Activated naive CD4-positive, alpha-beta T cell treated with anti-CD3 and anti-CD28 coated beads, Interleukin-2, amount 10 ng/mL, durations not matched to agents 7 days and 5 days (primary cell): ENCODE data around the gene AQP9.
A peak's percentile ranks its signal among the peaks of the same experiment; 100 is the strongest.
"Not testable (repeated sequence)": the region's sequence is repeated elsewhere in the genome, so short reads cannot be mapped to it uniquely, and the experiment has no call there.

Experiments used
- CTCF ChIA-PET: fragments of 350-600 bp; sonication (Branson Sonifier 250); formaldehyde crosslinking; loops from one replicate; lab custom pipeline; 2021; ENCODE audit warnings: antibody characterized with exemption; lab: Charles Lee
- DNase-seq: peaks from one replicate; pipeline ENCODE4 v3.0.0-alpha.2; 2020
- H3K27ac Mint-ChIP-seq: one replicate; pipeline ENCODE4 v1.8.0; 2021; ENCODE audit warnings: mild to moderate bottlenecking, moderate library complexity, mixed read lengths
- H3K27me3 Mint-ChIP-seq: one replicate; pipeline ENCODE4 v1.8.0; 2021; ENCODE audit warnings: mild to moderate bottlenecking, mixed read lengths
- H3K36me3 Mint-ChIP-seq: one replicate; pipeline ENCODE4 v1.8.0; 2021; ENCODE audit warnings: mixed read lengths
- H3K4me1 Mint-ChIP-seq: one replicate; pipeline ENCODE4 v1.8.0; 2021; ENCODE audit warnings: mixed read lengths
- H3K4me3 Mint-ChIP-seq: one replicate; pipeline ENCODE4 v1.8.0; 2021; ENCODE audit warnings: mild to moderate bottlenecking, moderate library complexity, mixed read lengths
- H3K9me3 Mint-ChIP-seq: one replicate; pipeline ENCODE4 v1.8.0; 2021; ENCODE audit warnings: mixed read lengths

AQP9 gene

GRCh38 chr15:58179741-58180381 is 41.7 kb downstream of the AQP9 start:
- CTCF ChIA-PET, result interaction anchor here (0.6 kb wide), 1 partner anchor 296 kb away, joined by 3 read pairs; no protein-coding TSS in a partner anchor
- no peak for DNase-seq
- H3K4me3 Mint-ChIP-seq, result no peak overlapping the region
- peaks cover 38% of the 10 kb centered on the region for H3K27me3 Mint-ChIP-seq
- no peak overlapping the region for H3K27ac Mint-ChIP-seq
- no peaks in the 10 kb centered on the region for H3K4me1 Mint-ChIP-seq
- no peaks in the 10 kb centered on the region for H3K36me3 Mint-ChIP-seq
- no peaks in the 10 kb centered on the region for H3K9me3 Mint-ChIP-seq

DNA sequence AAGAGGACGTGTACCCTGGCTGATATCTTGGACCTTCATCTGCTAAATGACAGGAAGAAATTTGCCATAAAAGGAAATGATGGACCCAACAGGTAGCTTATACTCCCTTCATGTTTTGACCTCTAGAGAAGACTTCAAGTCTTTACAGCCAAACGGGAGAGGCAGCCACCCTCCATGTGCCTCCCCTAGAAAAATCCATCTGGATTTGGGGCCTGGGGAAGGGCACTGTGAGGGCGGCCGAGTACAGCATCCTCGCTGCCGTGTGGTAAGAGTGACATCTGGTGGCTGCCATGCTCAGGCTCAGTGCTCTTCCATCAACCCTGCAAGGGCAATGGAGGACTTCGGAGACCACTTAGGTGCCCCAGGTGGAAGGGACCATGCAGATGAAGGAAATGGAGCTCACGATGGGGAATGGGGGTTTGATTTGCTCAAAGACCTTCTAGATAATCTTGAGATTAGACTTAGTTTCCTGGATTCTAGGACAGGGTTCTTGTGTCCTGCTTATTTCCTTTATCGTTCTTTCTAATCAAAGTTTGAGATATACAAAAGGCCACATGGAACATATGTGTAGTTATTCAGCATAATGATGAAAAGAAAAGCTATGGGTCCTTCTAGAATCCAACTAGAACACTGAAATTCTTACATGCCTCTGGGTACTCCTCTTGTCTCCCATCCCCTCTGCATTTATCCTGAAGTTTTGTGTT is 44.4 kb downstream of the AQP9 start:
- Mint-ChIP-seq H3K4me1 (no peaks in the 10 kb centered on the region), H3K27me3 (peaks cover 32% of the 10 kb centered on the region), H3K9me3 (no peaks in the 10 kb centered on the region), H3K27ac (no peak overlapping the region), H3K4me3 (no peak overlapping the region), H3K36me3 (no peaks in the 10 kb centered on the region)
- CTCF ChIA-PET, result interaction anchor here (0.8 to 3.5 kb wide), 7 partner anchors 29 to 433 kb away, joined by 3 to 12 read pairs (median 8); no protein-coding TSS in a partner anchor
- peak; percentile 46 for DNase-seq

DNA sequence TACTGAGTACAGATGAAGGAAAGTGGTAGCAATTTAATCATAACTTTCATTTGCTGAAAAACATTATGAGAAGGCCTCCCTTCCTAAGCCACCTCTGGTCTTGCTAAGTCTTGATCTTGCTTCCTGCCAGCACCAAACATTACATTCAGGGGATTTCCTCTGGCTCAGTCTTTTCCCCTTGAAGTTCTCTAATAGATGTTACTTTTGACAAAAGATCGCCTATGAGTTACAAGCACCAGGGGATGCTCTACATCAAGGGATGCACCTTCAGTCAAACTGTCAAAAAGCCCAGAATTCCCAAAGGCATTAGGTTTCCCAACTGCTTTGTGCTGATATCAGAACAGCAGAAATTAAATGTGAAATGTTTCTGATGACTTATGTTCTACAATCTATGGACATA is 47.3 kb downstream of the AQP9 start:
- Mint-ChIP-seq H3K27me3 (peaks cover 29% of the 10 kb centered on the region), H3K36me3 (no peaks in the 10 kb centered on the region), H3K4me3 (no peak overlapping the region), H3K4me1 (no peaks in the 10 kb centered on the region), H3K9me3 (no peaks in the 10 kb centered on the region), H3K27ac (no peak overlapping the region)
- no peak for DNase-seq
- CTCF ChIA-PET, result no interaction called here

DNA sequence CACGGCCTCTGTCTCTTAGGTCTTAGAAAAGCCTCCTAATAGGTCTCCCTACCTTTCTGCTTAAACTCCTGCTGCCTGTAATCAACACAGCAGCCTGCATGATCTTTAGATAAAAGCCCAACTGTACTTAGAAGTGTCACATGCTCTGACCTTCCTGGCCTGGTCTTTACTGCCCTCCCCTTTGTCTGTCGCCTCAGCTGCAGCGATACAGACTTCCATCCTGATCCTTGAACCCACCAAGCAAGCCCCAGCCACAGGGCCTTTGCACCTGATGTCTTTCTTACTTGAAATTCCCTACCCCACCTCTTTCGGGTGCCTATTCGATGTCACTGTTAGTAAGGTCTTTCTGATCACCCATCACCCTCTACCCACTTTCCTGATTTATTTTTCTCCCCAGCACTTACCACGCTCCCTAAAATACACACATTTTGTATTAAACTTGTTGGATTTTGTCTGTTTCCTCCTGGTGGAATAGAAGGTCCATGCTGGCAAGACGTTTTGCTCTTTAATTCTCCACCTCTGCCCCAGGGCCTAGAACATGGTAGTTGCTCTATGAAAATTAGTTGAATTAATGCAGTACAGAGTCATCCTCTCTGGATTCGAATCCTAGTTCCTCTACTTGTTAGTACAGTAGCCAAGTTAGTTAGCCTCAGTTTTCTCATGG is 51.1 kb downstream of the AQP9 start:
- Mint-ChIP-seq H3K4me3 (no peak overlapping the region), H3K9me3 (no peaks in the 10 kb centered on the region), H3K27me3 (peaks cover 24% of the 10 kb centered on the region), H3K36me3 (no peaks in the 10 kb centered on the region), H3K27ac (no peak overlapping the region), H3K4me1 (no peaks in the 10 kb centered on the region)
- DNase-seq, result no peak
- CTCF ChIA-PET, result no interaction called here

DNA sequence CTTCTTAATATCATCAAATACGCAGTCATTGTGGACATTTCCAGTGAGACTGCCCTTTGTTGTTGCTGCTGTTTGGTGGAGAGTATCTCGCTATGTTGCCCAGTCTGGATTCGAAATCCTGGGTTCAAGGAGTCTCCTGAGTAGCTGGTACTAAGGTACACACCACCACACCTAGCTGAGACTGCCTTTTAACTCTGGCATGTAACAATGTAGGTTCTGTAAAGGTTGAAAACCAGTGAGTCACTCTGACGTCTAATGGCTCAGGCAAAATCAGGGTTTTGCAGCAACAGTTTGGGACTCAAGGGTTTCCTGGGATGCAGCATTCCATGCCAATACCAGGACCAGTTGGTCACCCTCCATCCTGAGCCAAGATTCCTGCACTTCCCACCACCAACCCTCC is 52.2 kb downstream of the AQP9 start:
- H3K36me3 Mint-ChIP-seq, result no peaks in the 10 kb centered on the region
- H3K4me1 Mint-ChIP-seq, result no peaks in the 10 kb centered on the region
- DNase-seq, result no peak
- H3K9me3 Mint-ChIP-seq, result no peaks in the 10 kb centered on the region
- CTCF ChIA-PET, result no interaction called here
- peaks cover 28% of the 10 kb centered on the region for H3K27me3 Mint-ChIP-seq
- no peak overlapping the region for H3K27ac Mint-ChIP-seq
- no peak overlapping the region for H3K4me3 Mint-ChIP-seq

GRCh38 chr15:58193636-58194035 is 55.5 kb downstream of the AQP9 start:
- H3K4me3 Mint-ChIP-seq, H3K36me3 Mint-ChIP-seq, DNase-seq, H3K27ac Mint-ChIP-seq, H3K4me1 Mint-ChIP-seq, H3K9me3 Mint-ChIP-seq, CTCF ChIA-PET: not testable (repeated sequence)
- peaks cover 35% of the 10 kb centered on the region for H3K27me3 Mint-ChIP-seq

DNA sequence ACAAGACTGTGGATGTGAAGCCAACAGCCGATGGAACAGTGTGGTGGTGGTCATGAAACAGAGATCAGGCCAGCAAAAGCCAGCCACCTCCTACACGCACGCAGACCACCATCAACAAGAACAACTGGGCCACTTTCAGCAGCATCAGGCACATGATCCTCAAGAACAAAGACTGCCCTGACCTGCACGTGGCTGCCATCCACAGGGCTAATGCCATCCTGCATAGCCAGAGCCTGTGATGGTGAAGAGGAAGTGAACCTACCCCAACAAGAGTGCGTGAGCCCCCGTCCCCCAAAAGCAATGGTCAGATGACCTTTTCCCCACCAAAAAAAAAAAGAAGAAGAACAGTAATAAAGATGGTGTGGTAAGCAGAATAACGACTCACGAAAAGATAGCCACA is 62.6 kb downstream of the AQP9 start:
- no peak for DNase-seq
- no peaks in the 10 kb centered on the region for H3K4me1 Mint-ChIP-seq
- H3K9me3 Mint-ChIP-seq, result no peaks in the 10 kb centered on the region
- no peak overlapping the region for H3K27ac Mint-ChIP-seq
- no peaks in the 10 kb centered on the region for H3K36me3 Mint-ChIP-seq
- H3K4me3 Mint-ChIP-seq, result no peak overlapping the region
- CTCF ChIA-PET, result no interaction called here
- peaks cover 37% of the 10 kb centered on the region for H3K27me3 Mint-ChIP-seq

DNA sequence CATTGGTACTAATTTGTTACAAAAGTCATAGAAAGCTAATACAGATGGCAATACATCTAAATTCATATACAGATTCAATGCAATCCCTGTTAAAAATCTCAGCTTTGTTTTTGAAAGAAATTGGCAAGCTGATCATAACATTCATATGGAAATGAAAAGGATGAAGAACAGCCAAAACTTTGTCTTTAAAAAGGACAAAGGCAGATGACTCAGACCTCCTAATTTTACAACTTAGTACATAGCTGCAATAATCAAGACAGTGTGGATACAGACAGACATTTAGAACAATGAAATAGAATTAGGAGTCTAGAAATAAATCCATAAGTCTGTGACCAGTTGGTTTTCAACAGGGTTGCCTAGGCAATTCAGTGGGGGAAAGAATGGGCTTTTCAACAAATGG is 63.3 kb downstream of the AQP9 start:
- Mint-ChIP-seq H3K27ac (no peak overlapping the region), H3K36me3 (no peaks in the 10 kb centered on the region), H3K4me3 (no peak overlapping the region), H3K9me3 (no peaks in the 10 kb centered on the region), H3K27me3 (peaks cover 37% of the 10 kb centered on the region), H3K4me1 (no peaks in the 10 kb centered on the region)
- DNase-seq, result no peak
- CTCF ChIA-PET, result no interaction called here

- H3K36me3 Mint-ChIP-seq, result no peaks in the 10 kb centered on the region
- no peaks in the 10 kb centered on the region for H3K4me1 Mint-ChIP-seq
- no peak for DNase-seq
- H3K4me3 Mint-ChIP-seq, result no peak overlapping the region
- no peaks in the 10 kb centered on the region for H3K9me3 Mint-ChIP-seq
- CTCF ChIA-PET, result no interaction called here
- H3K27ac Mint-ChIP-seq, result no peak overlapping the region
- peaks cover 24% of the 10 kb centered on the region for H3K27me3 Mint-ChIP-seq
Measured at GRCh38 chr15:58203537-58203936, 65.4 kb downstream of the AQP9 start.

DNA sequence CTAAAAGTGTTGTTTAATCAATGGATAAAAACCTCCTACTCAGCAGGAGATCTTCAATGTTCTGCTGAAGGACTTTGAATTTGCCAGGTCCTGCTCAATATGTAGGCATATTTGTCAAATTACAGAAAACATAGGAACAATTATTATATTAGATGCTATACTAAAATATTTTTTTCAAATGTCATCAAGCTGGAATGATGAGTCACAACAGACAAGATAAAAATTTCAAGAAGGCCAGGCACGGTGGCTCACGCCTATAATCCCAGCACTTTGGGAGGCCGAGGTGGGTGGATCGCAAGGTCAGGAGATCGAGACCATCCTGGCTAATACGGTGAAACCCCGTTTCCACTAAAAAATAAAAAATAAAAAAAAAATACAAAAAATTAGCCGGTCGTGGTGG is 68.0 kb downstream of the AQP9 start:
- Mint-ChIP-seq H3K27ac (no peak overlapping the region), H3K36me3 (no peaks in the 10 kb centered on the region), H3K9me3 (no peaks in the 10 kb centered on the region), H3K4me1 (no peaks in the 10 kb centered on the region), H3K27me3 (peaks cover 19% of the 10 kb centered on the region), H3K4me3 (no peak overlapping the region)
- CTCF ChIA-PET, result no interaction called here
- no peak for DNase-seq

- H3K27me3 Mint-ChIP-seq, result peaks cover 13% of the 10 kb centered on the region
- H3K9me3 Mint-ChIP-seq, CTCF ChIA-PET, H3K36me3 Mint-ChIP-seq, H3K27ac Mint-ChIP-seq, H3K4me3 Mint-ChIP-seq, DNase-seq, H3K4me1 Mint-ChIP-seq: not testable (repeated sequence)
Measured at GRCh38 chr15:58208217-58208616, 70.0 kb downstream of the AQP9 start.

DNA sequence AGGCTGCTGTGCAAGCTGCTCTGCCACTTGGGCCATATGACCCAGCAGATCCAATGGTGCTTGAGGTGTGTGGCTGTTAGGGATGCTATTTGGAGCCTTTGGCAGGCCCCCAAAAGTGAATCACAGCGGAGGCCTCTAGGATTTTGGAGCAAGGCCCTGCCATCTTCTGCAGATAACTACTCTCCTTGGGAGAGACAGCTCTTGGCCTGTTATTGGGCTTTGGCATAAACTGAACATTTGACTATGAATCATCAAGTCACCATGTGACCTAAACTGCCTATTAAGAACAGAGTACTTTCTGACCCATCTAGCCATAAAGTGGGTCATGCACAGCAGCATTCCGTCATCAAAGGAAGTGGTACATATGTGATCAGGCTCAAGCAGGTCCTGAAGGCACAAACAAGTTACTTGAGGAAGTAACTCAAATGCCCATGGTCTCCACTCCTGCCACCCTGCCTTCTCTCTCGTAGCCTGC is 70.9 kb downstream of the AQP9 start:
- H3K4me1 Mint-ChIP-seq, H3K4me3 Mint-ChIP-seq, H3K36me3 Mint-ChIP-seq, DNase-seq, H3K27ac Mint-ChIP-seq, H3K9me3 Mint-ChIP-seq, CTCF ChIA-PET: not testable (repeated sequence)
- H3K27me3 Mint-ChIP-seq, result peaks cover 13% of the 10 kb centered on the region

GRCh38 chr15:58210031-58210430 is 71.8 kb downstream of the AQP9 start:
- H3K27ac Mint-ChIP-seq, result not testable (repeated sequence)
- peaks cover 12% of the 10 kb centered on the region for H3K27me3 Mint-ChIP-seq

GRCh38 chr15:58212909-58213526 is 74.8 kb downstream of the AQP9 start:
- CTCF ChIA-PET, result interaction anchor here (0.7 to 1.2 kb wide), 3 partner anchors 14 to 548 kb away, joined by 3 read pairs; no protein-coding TSS in a partner anchor
- Mint-ChIP-seq H3K36me3 (no peaks in the 10 kb centered on the region), H3K27ac (no peak overlapping the region), H3K27me3 (peaks cover 19% of the 10 kb centered on the region), H3K9me3 (no peaks in the 10 kb centered on the region), H3K4me3 (no peak overlapping the region), H3K4me1 (no peaks in the 10 kb centered on the region)
- no peak for DNase-seq

More at GRCh38 chr15:58210031-58210430, 71.8 kb downstream of the AQP9 start:
- H3K4me1 Mint-ChIP-seq, DNase-seq, H3K4me3 Mint-ChIP-seq, H3K36me3 Mint-ChIP-seq, H3K9me3 Mint-ChIP-seq, CTCF ChIA-PET: not testable (repeated sequence)
